ENCODE data around the gene FHAD1.

DNA sequence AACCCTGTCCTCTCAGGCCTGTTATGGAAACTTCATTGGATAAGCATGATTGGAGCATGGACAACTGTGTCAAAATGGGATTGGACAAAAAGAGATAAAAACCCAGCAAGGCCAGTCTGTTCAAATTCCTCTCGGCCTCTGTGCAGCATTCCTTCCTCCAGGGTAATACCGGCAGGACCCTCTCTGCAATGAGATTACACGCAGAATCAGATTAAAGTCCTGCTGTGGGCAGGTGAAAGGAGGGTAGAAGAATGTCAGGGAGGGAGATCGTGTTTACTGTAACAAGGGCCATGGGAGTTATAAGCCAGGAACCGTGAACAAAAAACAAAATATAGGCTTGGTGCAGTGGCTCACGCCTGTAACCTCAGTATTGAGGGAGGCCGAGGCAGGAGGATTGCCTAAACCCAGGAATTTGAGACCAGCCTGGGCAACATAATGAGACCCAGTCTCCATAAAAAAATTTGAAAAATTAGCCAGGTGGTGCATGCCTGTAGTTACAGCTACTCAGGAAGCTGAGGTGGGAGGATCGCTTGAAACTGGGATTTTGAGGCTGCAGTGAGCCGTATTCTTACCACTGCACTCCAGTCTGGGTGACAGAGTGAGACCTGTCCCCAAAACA is 157.0 kb downstream of the FHAD1 start:
- no peak for TF ChIP-seq MYC (IDR thresholded peaks at IDR 0.05; ENCODE audit: low read depth, low read length)
- TF ChIP-seq POLR2A (IDR thresholded peaks at IDR 0.05; ENCODE audit: extremely low read depth, insufficient read length): no peak
- TF ChIP-seq, protein P1, sequence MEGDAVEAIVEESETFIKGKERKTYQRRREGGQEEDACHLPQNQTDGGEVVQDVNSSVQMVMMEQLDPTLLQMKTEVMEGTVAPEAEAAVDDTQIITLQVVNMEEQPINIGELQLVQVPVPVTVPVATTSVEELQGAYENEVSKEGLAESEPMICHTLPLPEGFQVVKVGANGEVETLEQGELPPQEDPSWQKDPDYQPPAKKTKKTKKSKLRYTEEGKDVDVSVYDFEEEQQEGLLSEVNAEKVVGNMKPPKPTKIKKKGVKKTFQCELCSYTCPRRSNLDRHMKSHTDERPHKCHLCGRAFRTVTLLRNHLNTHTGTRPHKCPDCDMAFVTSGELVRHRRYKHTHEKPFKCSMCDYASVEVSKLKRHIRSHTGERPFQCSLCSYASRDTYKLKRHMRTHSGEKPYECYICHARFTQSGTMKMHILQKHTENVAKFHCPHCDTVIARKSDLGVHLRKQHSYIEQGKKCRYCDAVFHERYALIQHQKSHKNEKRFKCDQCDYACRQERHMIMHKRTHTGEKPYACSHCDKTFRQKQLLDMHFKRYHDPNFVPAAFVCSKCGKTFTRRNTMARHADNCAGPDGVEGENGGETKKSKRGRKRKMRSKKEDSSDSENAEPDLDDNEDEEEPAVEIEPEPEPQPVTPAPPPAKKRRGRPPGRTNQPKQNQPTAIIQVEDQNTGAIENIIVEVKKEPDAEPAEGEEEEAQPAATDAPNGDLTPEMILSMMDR (IDR thresholded peaks at IDR 0.05; ENCODE audit: low read depth, low read length): no peak
- TF ChIP-seq, protein P2, sequence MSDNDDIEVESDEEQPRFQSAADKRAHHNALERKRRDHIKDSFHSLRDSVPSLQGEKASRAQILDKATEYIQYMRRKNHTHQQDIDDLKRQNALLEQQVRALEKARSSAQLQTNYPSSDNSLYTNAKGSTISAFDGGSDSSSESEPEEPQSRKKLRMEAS (IDR thresholded peaks at IDR 0.05; ENCODE audit: low read depth, low read length): no peak
